ENCODE results near the gene CAST.

- TF ChIP-seq CTCF (IDR thresholded peaks at IDR 0.05; ENCODE audit: extremely low read depth in 1 of 2, insufficient read depth in 1 of 2, low read depth in 1 of 2, low read length in 2 of 2): no peak
- TF ChIP-seq EZH2 (IDR thresholded peaks at IDR 0.05; ENCODE audit: borderline replicate concordance, low read depth, low read length, severe bottlenecking): no peak
- TF ChIP-seq FOS (IDR thresholded peaks at IDR 0.05; ENCODE audit: borderline replicate concordance, insufficient read depth, low read length): no peak
- no peak for TF ChIP-seq POLR2A (IDR thresholded peaks at IDR 0.05; ENCODE audit: low read depth, low read length)
- no peak for TF ChIP-seq POLR2AphosphoS5 (IDR thresholded peaks at IDR 0.05; ENCODE audit: insufficient read depth, low read depth, low read length)
- no peak for TF ChIP-seq GATA2 (IDR thresholded peaks at IDR 0.05; ENCODE audit: insufficient read depth, insufficient read length, low read depth, low read length)
Observed at GRCh38 chr5:96716716-96717115, 54.5 kb downstream of the CAST start.

All from endothelial cell of umbilical vein (primary cell).